Naive thymus-derived CD4-positive, alpha-beta T cell (primary cell): Measurements from ENCODE around the gene FUT8. TPM values are rescaled to one million over a fixed set of nuclear protein-coding genes. Genes with fewer than 3 reads are reported as not detected.
A peak's percentile ranks its signal among the peaks of the same experiment; 100 is the strongest.

Experiments
- ATAC-seq: fragments of 150-1000 bp; cut with Tn5 transposase; 2 replicates; pipeline ENCODE4 v1.10.0; 2021; ENCODE audit warnings: mild to moderate bottlenecking, moderate library complexity
- CTCF ChIA-PET: fragments of 350-600 bp; sonication (Branson Sonifier 250); formaldehyde crosslinking; loops from one replicate; lab custom pipeline; 2021; ENCODE audit warnings: antibody characterized with exemption; lab: Charles Lee
- POLR2A ChIA-PET: fragments of 350-600 bp; sonication (Branson Sonifier 250); formaldehyde crosslinking; loops from one replicate; lab custom pipeline; 2021; ENCODE audit warnings: antibody characterized with exemption, inconsistent platforms; lab: Charles Lee
- DNase-seq, 9 donors: peaks; one replicate each; pipeline versions ENCODE4 v3.0.0 to v3.0.0-alpha.2; 2020 to 2022; ENCODE audit warnings: mixed read lengths in 1 of 9
- H3K27ac ChIP-seq: one replicate; pipeline ENCODE4 v1.7.0; 2013; ENCODE audit warnings: mild to moderate bottlenecking, low read depth, low read length, moderate library complexity
- H3K27me3 ChIP-seq, 2 donors: one replicate each; pipeline ENCODE4 v1.7.0; 2013; ENCODE audit warnings: low read length in 2 of 2, mild to moderate bottlenecking in 2 of 2, moderate library complexity in 2 of 2; ENCODE audit not compliant: control insufficient read depth in 2 of 2, insufficient read depth in 2 of 2
- H3K36me3 ChIP-seq, 3 experiments: 1 replicate in 2 of 3; 2 replicates in 1 of 3; pipeline ENCODE4 v1.7.0; 2013; ENCODE audit warnings: low read length in 3 of 3, mild to moderate bottlenecking in 3 of 3, moderate library complexity in 1 of 3; ENCODE audit not compliant: insufficient read depth in 3 of 3, control insufficient read depth in 2 of 3
- H3K4me1 ChIP-seq, 2 donors: one replicate each; pipeline ENCODE4 v1.7.0; 2013; ENCODE audit warnings: low read length in 2 of 2, mild to moderate bottlenecking in 2 of 2, moderate library complexity in 1 of 2; ENCODE audit not compliant: control insufficient read depth in 2 of 2, insufficient read depth in 2 of 2
- H3K4me3 ChIP-seq: 2 replicates; pipeline ENCODE4 v1.7.0; 2013; ENCODE audit warnings: mild to moderate bottlenecking, low read length
- H3K9me3 ChIP-seq, 3 experiments: 1 replicate in 2 of 3; 2 replicates in 1 of 3; pipeline ENCODE4 v1.7.0; 2013; ENCODE audit warnings: low read length in 3 of 3; ENCODE audit not compliant: control insufficient read depth in 2 of 3
- H3K27ac Mint-ChIP-seq, 9 donors: one replicate each; pipeline ENCODE4 v1.8.0; 2020 to 2022; ENCODE audit warnings: mixed read lengths in 9 of 9, mild to moderate bottlenecking in 8 of 9, moderate library complexity in 5 of 9, inconsistent platforms in 2 of 9
- H3K27me3 Mint-ChIP-seq, 5 donors: one replicate each; pipeline ENCODE4 v1.8.0; 2021 to 2022; ENCODE audit warnings: mixed read lengths in 5 of 5, mild to moderate bottlenecking in 1 of 5
- H3K36me3 Mint-ChIP-seq, 5 donors: one replicate each; pipeline ENCODE4 v1.8.0; 2020 to 2022; ENCODE audit warnings: mixed read lengths in 5 of 5, mild to moderate bottlenecking in 3 of 5, inconsistent platforms in 1 of 5
- H3K4me1 Mint-ChIP-seq, 7 donors: one replicate each; pipeline ENCODE4 v1.8.0; 2020 to 2022; ENCODE audit warnings: mixed read lengths in 7 of 7, mild to moderate bottlenecking in 3 of 7, inconsistent platforms in 1 of 7
- H3K4me3 Mint-ChIP-seq, 10 donors: one replicate each; pipeline ENCODE4 v1.8.0; 2020 to 2022; ENCODE audit warnings: mild to moderate bottlenecking in 10 of 10, mixed read lengths in 10 of 10, moderate library complexity in 6 of 10, inconsistent platforms in 2 of 10
- H3K9me3 Mint-ChIP-seq, 11 donors: one replicate each; pipeline ENCODE4 v1.8.0; 2020 to 2022; ENCODE audit warnings: mixed read lengths in 11 of 11, mild to moderate bottlenecking in 4 of 11, inconsistent platforms in 1 of 11, moderate library complexity in 1 of 11
- intact Hi-C, 2 donors: fragments of 100-400 bp; cut with micrococcal nuclease; formaldehyde crosslinking; loops; one replicate each; pipeline ENCODE4 v1.15.1; 2023
- polyA plus RNA-seq, 2 donors: library from polyadenylated mRNA; unstranded; fragments of 300-500 nt; fragmentation: Illumina TruSeq; gene quantifications; one replicate each; pipeline ENCODE4 v1.2.3, GENCODE V29; 2021
- total RNA-seq, 6 experiments: library from RNA in 5 of 6; stranded (reverse) in 5 of 6; gene quantifications; 1 replicate in 5 of 6; 2 replicates in 1 of 6; pipeline ENCODE4 v1.2.3 and lab custom pipeline; 2021 to 2026

FUT8 gene
- total and polyA plus RNA-seq, 7 experiments from 2014 or later, result 11.1 to 107 (median 41.6) TPM

- Mint-ChIP-seq H3K4me3 (no peak overlapping the region), H3K9me3 (no peaks in the 10 kb centered on the region), H3K27ac (no peak overlapping the region), H3K36me3 (peaks cover 0 to 39% (median 12%) of the 10 kb centered on the region in 5 donors), H3K27me3 (no peaks in the 10 kb centered on the region), H3K4me1 (peaks cover 0 to 9% (median 4%) of the 10 kb centered on the region in 7 donors)
- ChIA-PET CTCF (interaction anchor here (0.7 kb wide), 1 partner anchor 532 kb away, joined by 3 read pairs; no protein-coding TSS in a partner anchor), POLR2A (interaction anchor here (0.7 kb wide), 1 partner anchor 154 kb away, joined by 9 read pairs; no protein-coding TSS in a partner anchor)
- ATAC-seq, result no peak
- H3K36me3 ChIP-seq, result no peaks in the 10 kb centered on the region
- DNase-seq, result no peak
- H3K27ac ChIP-seq, result no peak overlapping the region
- intact Hi-C loops, result no loop called here
- H3K4me1 ChIP-seq, result no peaks in the 10 kb centered on the region
- H3K27me3 ChIP-seq, result no peaks in the 10 kb centered on the region
- no peak overlapping the region for H3K4me3 ChIP-seq
- no peaks in the 10 kb centered on the region for H3K9me3 ChIP-seq
Observed at GRCh38 chr14:65622703-65623102, 210.2 kb downstream of the FUT8 start.

GRCh38 chr14:65623759-65624158, 211.2 kb downstream of the FUT8 start:
- Histone ChIP-seq H3K27me3 (no peaks in the 10 kb centered on the region), H3K36me3 (no peaks in the 10 kb centered on the region), H3K4me1 (no peaks in the 10 kb centered on the region), H3K4me3 (no peak overlapping the region), H3K9me3 (no peaks in the 10 kb centered on the region), H3K27ac (no peak overlapping the region)
- ChIA-PET POLR2A (no interaction called here), CTCF (interaction anchor here (0.6 kb wide), 1 partner anchor 888 kb away, joined by 3 read pairs; no protein-coding TSS in a partner anchor)
- no peaks in the 10 kb centered on the region for H3K9me3 Mint-ChIP-seq
- peaks cover 0 to 8% (median 4%) of the 10 kb centered on the region in 7 donors for H3K4me1 Mint-ChIP-seq
- no peak for DNase-seq
- no peak for ATAC-seq
- peak overlapping the region in 1 of 9 donors; percentile 46 for H3K27ac Mint-ChIP-seq
- no peaks in the 10 kb centered on the region for H3K27me3 Mint-ChIP-seq
- intact Hi-C loops, result no loop called here
- peaks cover 0 to 34% (median 9%) of the 10 kb centered on the region in 5 donors for H3K36me3 Mint-ChIP-seq
- no peak overlapping the region for H3K4me3 Mint-ChIP-seq

- Histone ChIP-seq H3K27ac (no peak overlapping the region), H3K4me1 (no peaks in the 10 kb centered on the region), H3K9me3 (no peaks in the 10 kb centered on the region), H3K27me3 (no peaks in the 10 kb centered on the region), H3K36me3 (peaks cover 0 to 15% (median 5%) of the 10 kb centered on the region in 3 experiments), H3K4me3 (no peak overlapping the region)
- H3K27ac Mint-ChIP-seq, result no peak overlapping the region
- H3K27me3 Mint-ChIP-seq, result no peaks in the 10 kb centered on the region
- no peak overlapping the region for H3K4me3 Mint-ChIP-seq
- intact Hi-C loops, result no loop called here
- CTCF ChIA-PET, result interaction anchor here (0.7 kb wide), 1 partner anchor 763 kb away, joined by 3 read pairs; no protein-coding TSS in a partner anchor
- peaks cover 0 to 6% (median under 1%) of the 10 kb centered on the region in 11 donors for H3K9me3 Mint-ChIP-seq
- peaks cover 0 to 4% (median 0%) of the 10 kb centered on the region in 7 donors for H3K4me1 Mint-ChIP-seq
- DNase-seq, result no peak
- ATAC-seq, result no peak
- H3K36me3 Mint-ChIP-seq, result peaks cover 0 to 16% (median 7%) of the 10 kb centered on the region in 5 donors
- POLR2A ChIA-PET, result no interaction called here
Observed at GRCh38 chr14:65627315-65627714, 214.8 kb downstream of the FUT8 start.

- H3K36me3 ChIP-seq, result peaks cover 0 to 15% (median 5%) of the 10 kb centered on the region in 3 experiments
- DNase-seq (no peak), ATAC-seq (no peak)
- no peaks in the 10 kb centered on the region for H3K27me3 ChIP-seq
- no peaks in the 10 kb centered on the region for H3K27me3 Mint-ChIP-seq
- peaks cover 0 to 6% (median 0%) of the 10 kb centered on the region in 7 donors for H3K4me1 Mint-ChIP-seq
- H3K4me3 Mint-ChIP-seq, result no peak overlapping the region
- H3K27ac Mint-ChIP-seq, result no peak overlapping the region
- intact Hi-C loops, result no loop called here
- H3K27ac ChIP-seq, result no peak overlapping the region
- POLR2A ChIA-PET, result no interaction called here
- CTCF ChIA-PET, result no interaction called here
- no peaks in the 10 kb centered on the region for H3K4me1 ChIP-seq
- no peak overlapping the region for H3K4me3 ChIP-seq
- H3K36me3 Mint-ChIP-seq, result peaks cover 0 to 21% (median 7%) of the 10 kb centered on the region in 5 donors
- peaks cover 0 to 8% (median 3%) of the 10 kb centered on the region in 11 donors for H3K9me3 Mint-ChIP-seq
- no peaks in the 10 kb centered on the region for H3K9me3 ChIP-seq
Observed at GRCh38 chr14:65628664-65629063, 216.1 kb downstream of the FUT8 start.

GRCh38 chr14:65631040-65631439, 218.5 kb downstream of the FUT8 start:
- Mint-ChIP-seq H3K27me3 (no peaks in the 10 kb centered on the region), H3K9me3 (peaks cover 0 to 11% (median 6%) of the 10 kb centered on the region in 11 donors), H3K27ac (peak overlapping the region in 1 of 9 donors; percentile 35), H3K4me3 (peak overlapping the region in 1 of 10 donors; percentile 27), H3K4me1 (peaks cover 4 to 20% (median 11%) of the 10 kb centered on the region in 7 donors), H3K36me3 (peaks cover 5 to 32% (median 23%) of the 10 kb centered on the region in 5 donors)
- CTCF ChIA-PET, result no interaction called here
- Histone ChIP-seq H3K4me1 (no peaks in the 10 kb centered on the region), H3K36me3 (peaks cover 0 to 15% (median 5%) of the 10 kb centered on the region in 3 experiments), H3K9me3 (no peaks in the 10 kb centered on the region), H3K27ac (no peak overlapping the region), H3K4me3 (no peak overlapping the region), H3K27me3 (no peaks in the 10 kb centered on the region)
- ATAC-seq (no peak), DNase-seq (no peak)
- intact Hi-C loops, result loop anchor here in 1 of 2 donors (10.0 kb wide), 1 partner anchor 216 kb away; the partner anchor contains the start of gene FUT8
- POLR2A ChIA-PET, result no interaction called here

GRCh38 chr14:65632487-65632886, 220.0 kb downstream of the FUT8 start:
- Mint-ChIP-seq H3K4me1 (peaks cover 10 to 28% (median 24%) of the 10 kb centered on the region in 7 donors), H3K36me3 (peaks cover 5 to 38% (median 31%) of the 10 kb centered on the region in 5 donors), H3K27ac (peak overlapping the region in 1 of 9 donors; percentile 20), H3K4me3 (no peak overlapping the region), H3K27me3 (no peaks in the 10 kb centered on the region), H3K9me3 (peaks cover 0 to 15% (median 6%) of the 10 kb centered on the region in 11 donors)
- ATAC-seq (no peak), DNase-seq (no peak)
- Histone ChIP-seq H3K4me3 (no peak overlapping the region), H3K27me3 (no peaks in the 10 kb centered on the region), H3K27ac (no peak overlapping the region), H3K9me3 (no peaks in the 10 kb centered on the region), H3K36me3 (peaks cover 0 to 15% (median 5%) of the 10 kb centered on the region in 3 experiments), H3K4me1 (peaks cover 0 to 11% of the 10 kb centered on the region in 2 donors)
- intact Hi-C loops, result loop anchor here in 1 of 2 donors (10.0 kb wide), 1 partner anchor 218 kb away; the partner anchor contains the start of gene FUT8
- ChIA-PET POLR2A (interaction anchor here (0.7 kb wide), 1 partner anchor 516 kb away, joined by 3 read pairs; no protein-coding TSS in a partner anchor), CTCF (no interaction called here)
